MV-4-11 (cell line): Measurements from ENCODE around the gene BLVRB.
"Not testable (repeated sequence)": the region's sequence is repeated elsewhere in the genome, so short reads cannot be mapped to it uniquely, and the experiment has no call there.

Experiments used
- DNase-seq: peaks from one replicate; lab custom pipeline; 2025; lab: John Stamatoyannopoulos, UW

BLVRB gene

GRCh38 chr19:40449506-40449905, 16.0 kb downstream of the BLVRB start:
- no peak for DNase-seq

- DNase-seq: no peak
Measured at GRCh38 chr19:40446263-40446784, 19.2 kb downstream of the BLVRB start.

- DNase-seq: no peak
Measured at GRCh38 chr19:40445780-40446262, 19.7 kb downstream of the BLVRB start.

GRCh38 chr19:40444825-40445312, 20.7 kb downstream of the BLVRB start:
- no peak for DNase-seq

- DNase-seq: peak; percentile 95
Measured at GRCh38 chr19:40444000-40444824, 21.3 kb downstream of the BLVRB start, which contains the start of gene SERTAD3. SERTAD3 (minus strand) TSS chr19:40444335; CDS start chr19:40442080, 2,255 bp downstream.

GRCh38 chr19:40443131-40443999, 22.2 kb downstream of the BLVRB start:
- peak; percentile 100 for DNase-seq

GRCh38 chr19:40442328-40443130, 23.0 kb downstream of the BLVRB start:
- no peak for DNase-seq

- DNase-seq: no peak
Measured at GRCh38 chr19:40441719-40442253, 23.8 kb downstream of the BLVRB start.

- DNase-seq: no peak
Measured at GRCh38 chr19:40438284-40438683, 27.3 kb downstream of the BLVRB start.

- peak; percentile 88 for DNase-seq
Measured at GRCh38 chr19:40433391-40434216, 31.9 kb downstream of the BLVRB start.

GRCh38 chr19:40432760-40433159, 32.8 kb downstream of the BLVRB start:
- DNase-seq: peak; percentile 26

GRCh38 chr19:40431698-40432097, 33.8 kb downstream of the BLVRB start:
- no peak for DNase-seq

GRCh38 chr19:40430242-40430641, 35.3 kb downstream of the BLVRB start:
- DNase-seq: not testable (repeated sequence)

GRCh38 chr19:40428197-40428596, 37.3 kb downstream of the BLVRB start:
- not testable (repeated sequence) for DNase-seq

- peak; percentile 100 for DNase-seq
Measured at GRCh38 chr19:40425450-40426287, 39.9 kb downstream of the BLVRB start, which contains the start of gene SERTAD1. SERTAD1 (minus strand) TSS chr19:40425992; CDS start chr19:40423546, 2,446 bp downstream.

GRCh38 chr19:40424637-40425449, 40.7 kb downstream of the BLVRB start:
- DNase-seq: no peak

- DNase-seq: no peak
Measured at GRCh38 chr19:40423938-40424337, 41.6 kb downstream of the BLVRB start.
